ENCODE data around the gene PEAR1. TPM values are rescaled to one million over a fixed set of nuclear protein-coding genes. Genes with fewer than 3 reads are reported as not detected.
A peak's percentile ranks its signal among the peaks of the same experiment; 100 is the strongest.

PEAR1 gene
- total RNA-seq, 1 experiment from 2014 or later = not detected

- no peak for DNase-seq (ENCODE audit: low read depth)
Observed at GRCh38 chr1:156901590-156901900, 8.0 kb downstream of the PEAR1 start.

DNA sequence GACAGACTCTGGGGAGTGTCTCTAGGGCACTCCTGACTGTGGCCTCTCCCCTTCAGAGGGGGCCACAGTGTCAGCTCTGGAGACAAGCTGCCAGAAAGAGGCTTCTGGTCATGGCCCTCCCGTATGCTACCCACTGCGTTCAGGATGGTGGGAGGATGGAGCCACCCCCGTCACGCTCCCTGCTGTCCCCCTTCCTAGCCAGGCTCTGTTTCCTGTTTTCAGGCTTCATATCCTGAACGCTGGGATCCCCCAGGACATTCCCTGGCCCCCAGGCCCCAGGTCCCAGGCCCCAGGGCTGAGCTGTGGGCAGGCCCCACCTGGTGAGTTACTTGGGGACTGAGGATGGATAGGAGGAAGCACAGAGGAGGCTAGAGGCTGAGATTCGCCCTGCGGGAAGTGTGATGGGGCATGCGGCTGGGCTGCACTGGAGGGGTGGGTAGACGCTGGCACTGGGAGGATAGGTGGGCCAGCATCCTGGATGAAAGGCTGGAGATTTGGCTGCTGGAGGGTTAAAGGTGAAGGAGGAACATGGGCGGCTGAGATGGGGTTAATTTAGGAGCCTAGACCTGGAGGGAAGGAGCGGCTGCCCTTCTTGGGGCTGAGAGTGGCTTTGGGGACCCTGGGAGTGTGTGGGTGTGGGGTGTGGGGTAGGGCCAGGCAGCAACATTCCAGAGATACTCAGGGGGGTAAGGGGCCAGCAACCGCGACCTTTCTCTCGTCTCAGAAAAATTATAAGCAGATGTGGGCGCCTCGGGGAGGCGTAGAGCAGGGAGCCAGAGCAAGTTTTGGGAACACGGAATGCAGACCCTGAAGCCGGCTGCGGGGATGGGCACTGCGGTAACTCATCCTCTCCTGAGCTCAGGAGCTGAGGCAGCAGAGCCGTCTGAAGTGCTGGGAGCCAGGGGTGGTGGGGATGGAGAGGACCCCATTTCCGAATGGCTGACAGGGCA, 8.7 kb downstream of the PEAR1 start:
- DNase-seq (ENCODE audit: low read depth) = no peak

- DNase-seq (ENCODE audit: low read depth) = no peak
Observed at GRCh38 chr1:156903328-156904091, 10.0 kb downstream of the PEAR1 start.

GRCh38 chr1:156904187-156904959, 10.9 kb downstream of the PEAR1 start:
- DNase-seq (ENCODE audit: low read depth) = no peak

DNA sequence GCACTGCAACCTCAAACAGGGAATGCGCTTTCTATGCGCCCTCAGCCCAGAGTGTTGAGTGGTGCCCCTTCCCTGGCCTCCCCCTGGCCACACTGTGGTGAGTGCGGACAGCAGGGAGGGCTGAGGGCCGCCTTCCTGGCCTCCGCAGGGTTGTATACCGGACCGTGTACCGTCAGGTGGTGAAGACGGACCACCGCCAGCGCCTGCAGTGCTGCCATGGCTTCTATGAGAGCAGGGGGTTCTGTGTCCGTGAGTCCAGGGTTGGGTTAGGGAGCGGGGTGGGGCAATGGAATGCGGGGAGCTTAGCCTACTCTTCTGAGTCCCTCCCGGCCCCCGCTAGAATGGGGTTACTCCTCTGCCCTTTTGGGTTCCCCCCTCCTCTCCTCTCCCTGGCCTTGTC, 11.7 kb downstream of the PEAR1 start:
- no peak for DNase-seq (ENCODE audit: low read depth)

- DNase-seq (ENCODE audit: low read depth) = no peak
Observed at GRCh38 chr1:156905651-156906050, 12.1 kb downstream of the PEAR1 start.

- no peak for DNase-seq (ENCODE audit: low read depth)
Observed at GRCh38 chr1:156906206-156906906, 12.8 kb downstream of the PEAR1 start.

DNA sequence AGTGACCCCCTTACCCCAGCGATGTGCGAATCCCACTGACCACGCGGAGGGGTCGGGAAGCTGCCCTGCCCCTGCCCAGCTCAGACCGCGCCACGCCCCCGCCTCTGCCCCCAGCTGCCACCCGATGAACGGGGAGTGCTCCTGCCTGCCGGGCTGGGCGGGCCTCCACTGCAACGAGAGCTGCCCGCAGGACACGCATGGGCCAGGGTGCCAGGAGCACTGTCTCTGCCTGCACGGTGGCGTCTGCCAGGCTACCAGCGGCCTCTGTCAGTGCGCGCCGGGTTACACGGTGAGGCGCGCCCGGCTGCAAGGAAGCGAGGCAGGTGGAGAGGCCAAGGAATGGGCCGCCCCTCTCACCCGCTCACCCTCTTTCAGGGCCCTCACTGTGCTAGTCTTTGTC, 15.0 kb downstream of the PEAR1 start:
- DNase-seq (ENCODE audit: low read depth) = no peak

DNA sequence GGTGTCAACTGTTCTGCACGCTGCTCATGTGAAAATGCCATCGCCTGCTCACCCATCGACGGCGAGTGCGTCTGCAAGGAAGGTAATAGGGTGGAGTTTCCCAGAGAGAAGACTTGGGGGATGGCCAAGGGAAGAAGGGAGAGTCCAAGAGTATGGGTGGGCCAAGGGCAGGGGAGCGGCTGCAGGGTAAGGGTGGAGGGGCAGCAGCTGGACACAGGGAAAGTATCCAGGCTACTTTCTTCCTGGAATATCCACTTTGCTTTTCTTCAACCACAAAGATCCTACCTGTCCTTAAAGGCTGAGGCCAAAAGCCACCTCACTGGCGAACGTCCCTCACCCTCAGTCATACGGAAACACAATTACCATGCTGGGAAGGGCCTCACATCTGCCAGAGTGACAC, 15.4 kb downstream of the PEAR1 start:
- DNase-seq (ENCODE audit: low read depth) = no peak

GRCh38 chr1:156909671-156910070, 16.2 kb downstream of the PEAR1 start:
- no peak for DNase-seq (ENCODE audit: low read depth)

DNA sequence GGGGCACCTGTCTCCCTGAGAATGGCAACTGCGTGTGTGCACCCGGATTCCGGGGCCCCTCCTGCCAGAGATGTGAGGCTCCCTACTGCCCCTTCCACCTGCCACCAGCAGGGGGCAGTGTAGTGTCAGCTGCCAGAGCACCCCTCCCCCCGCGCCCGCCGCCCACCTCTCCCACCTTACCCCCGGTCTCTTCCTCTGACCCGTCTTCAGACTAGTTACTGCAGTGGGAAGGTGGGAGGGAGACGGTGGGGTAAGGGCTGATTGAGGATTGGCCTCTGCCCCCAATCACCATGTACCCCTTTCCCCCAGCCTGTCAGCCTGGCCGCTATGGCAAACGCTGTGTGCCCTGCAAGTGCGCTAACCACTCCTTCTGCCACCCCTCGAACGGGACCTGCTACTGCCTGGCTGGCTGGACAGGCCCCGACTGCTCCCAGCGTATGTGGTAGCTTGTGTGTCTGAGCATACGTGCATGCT, 16.8 kb downstream of the PEAR1 start:
- no peak for DNase-seq (ENCODE audit: low read depth)

DNA sequence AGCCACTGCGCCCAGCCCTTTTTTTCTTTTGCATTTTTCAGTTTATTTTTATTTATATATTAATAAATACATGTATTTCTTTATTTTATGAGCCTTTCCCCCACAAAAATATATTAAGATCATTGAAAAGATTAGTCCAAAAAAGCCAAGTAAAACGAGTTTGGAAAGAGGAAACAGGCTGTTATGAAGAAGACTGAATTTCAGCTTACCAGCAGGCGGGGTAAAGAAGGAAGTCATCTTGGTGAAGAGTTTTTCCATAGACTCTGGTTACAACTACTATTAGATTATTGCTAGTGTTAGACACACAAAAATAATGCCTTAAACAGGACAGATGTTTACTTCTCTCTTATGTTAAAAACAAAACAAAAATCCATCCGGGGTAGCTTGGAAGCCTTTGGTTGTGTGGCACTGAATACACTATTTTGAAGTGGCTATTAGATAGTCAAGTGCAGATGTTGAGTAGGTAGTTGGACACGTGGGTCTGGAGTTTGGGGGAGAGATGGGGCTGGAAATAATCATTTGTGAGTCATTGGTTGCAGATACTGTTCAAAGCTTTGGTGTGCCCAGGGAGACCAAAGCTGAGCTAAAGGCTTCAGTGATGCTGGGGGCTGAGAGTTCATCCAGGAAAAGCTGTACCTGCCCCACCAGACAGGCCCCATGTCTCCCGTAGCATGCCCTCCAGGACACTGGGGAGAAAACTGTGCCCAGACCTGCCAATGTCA, 18.2 kb downstream of the PEAR1 start:
- DNase-seq (ENCODE audit: low read depth) = no peak

GRCh38 chr1:156912310-156912709, 18.8 kb downstream of the PEAR1 start:
- no peak for DNase-seq (ENCODE audit: low read depth)

- no peak for DNase-seq (ENCODE audit: low read depth)
Observed at GRCh38 chr1:156912861-156913808, 19.6 kb downstream of the PEAR1 start.

DNA sequence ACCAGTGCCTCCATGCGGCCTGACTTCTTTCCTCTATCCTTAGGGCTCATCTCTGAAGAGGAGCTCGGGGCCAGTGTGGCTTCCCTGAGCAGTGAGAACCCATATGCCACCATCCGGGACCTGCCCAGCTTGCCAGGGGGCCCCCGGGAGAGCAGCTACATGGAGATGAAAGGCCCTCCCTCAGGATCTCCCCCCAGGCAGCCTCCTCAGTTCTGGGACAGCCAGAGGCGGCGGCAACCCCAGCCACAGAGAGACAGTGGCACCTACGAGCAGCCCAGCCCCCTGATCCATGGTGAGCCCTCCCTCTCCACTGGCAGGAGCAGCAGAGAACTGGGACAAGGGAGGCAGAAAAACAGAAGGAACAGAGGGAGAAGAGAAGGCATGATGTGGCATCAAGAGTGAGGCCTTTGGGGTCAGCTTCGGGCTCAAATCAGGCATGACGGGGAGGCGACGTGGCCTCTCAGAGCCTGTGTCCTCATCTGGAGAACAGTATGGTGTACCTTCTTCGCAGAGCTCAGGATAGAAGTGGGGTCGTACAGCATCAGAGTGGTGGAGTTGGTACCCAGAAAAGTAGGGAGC, 20.4 kb downstream of the PEAR1 start:
- no peak for DNase-seq (ENCODE audit: low read depth)

DNA sequence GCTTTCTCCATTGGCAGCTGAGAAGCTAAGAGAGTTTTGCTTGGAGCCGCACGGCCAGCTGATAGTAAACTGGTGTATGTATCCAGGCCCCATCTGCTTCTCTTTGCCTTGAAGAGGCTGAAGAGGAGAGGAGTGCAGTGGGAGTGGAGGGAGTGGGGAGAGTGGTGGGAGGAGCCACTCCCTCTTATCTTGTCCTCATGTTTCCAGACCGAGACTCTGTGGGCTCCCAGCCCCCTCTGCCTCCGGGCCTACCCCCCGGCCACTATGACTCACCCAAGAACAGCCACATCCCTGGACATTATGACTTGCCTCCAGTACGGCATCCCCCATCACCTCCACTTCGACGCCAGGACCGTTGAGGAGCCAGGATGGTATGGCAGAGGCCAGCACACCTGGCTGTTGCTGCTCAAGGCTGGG, 20.9 kb downstream of the PEAR1 start:
- no peak for DNase-seq (ENCODE audit: low read depth)

DNA sequence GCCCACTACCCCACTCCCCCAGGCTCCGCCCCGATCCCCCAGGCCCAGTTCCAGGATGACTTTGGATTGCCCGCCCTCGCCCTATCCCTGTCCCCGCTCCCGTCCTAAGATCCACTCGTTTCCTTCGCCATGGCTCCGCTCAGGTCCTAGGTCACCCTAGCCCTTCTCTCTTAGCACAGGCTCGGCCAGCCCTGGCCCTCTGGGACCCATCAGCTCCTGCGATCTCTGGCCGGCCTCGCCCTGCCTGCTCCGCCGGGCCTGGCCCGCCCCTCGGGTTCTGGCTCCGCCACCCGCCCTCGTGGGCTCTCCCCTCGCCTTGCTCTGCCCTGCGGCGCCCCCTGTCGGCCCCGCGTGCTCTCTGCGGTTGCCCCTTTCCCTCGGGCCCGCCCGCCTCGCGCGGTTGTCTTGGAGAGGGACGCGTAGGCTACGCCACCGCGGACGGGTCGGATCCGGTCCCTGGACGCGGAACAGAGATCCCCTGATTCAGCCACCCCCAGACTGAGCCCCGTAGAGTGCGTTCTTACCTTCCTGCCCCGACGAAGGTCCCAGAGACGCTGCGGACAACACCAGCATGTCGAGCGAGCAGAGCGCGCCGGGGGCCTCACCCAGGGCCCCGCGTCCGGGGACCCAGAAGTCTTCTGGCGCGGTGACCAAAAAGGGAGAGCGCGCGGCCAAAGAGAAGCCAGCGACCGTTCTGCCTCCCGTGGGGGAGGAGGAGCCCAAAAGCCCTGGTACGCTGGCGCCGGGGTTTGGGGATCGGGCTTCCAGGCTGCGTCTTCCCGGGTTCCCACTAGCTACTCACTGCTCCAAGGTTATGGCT, 26.9 kb downstream of the PEAR1 start, which contains the start of gene LRRC71:
Gene LRRC71, plus strand, starts transcription at position 400 of the 820 bp plus-strand sequence. Its CDS starts 172 bp downstream, at position 572.
- peak; percentile 18 for DNase-seq (ENCODE audit: low read depth)

GRCh38 chr1:156921053-156921529, 27.6 kb downstream of the PEAR1 start:
- DNase-seq (ENCODE audit: low read depth) = no peak

Data from RPMI7951 (cell line).